Measurements from ENCODE around the gene SUSD4.

- no peak for TF ChIP-seq POLR2A (IDR thresholded peaks at IDR 0.05)
- TF ChIP-seq CTCF (IDR thresholded peaks at IDR 0.05): no peak
These were observed 31.0 kb downstream of the SUSD4 start for GRCh38 chr1:223332997-223333396.
